Kidney (tissue), 14 donors: Measurements from ENCODE around the gene FGF12. TPM values are rescaled to one million over a fixed set of nuclear protein-coding genes. Genes with fewer than 3 reads are reported as not detected.

Experiments used
- DNase-seq, 5 donors: peaks; one replicate each; pipeline ENCODE4 v3.0.0-alpha.2; 2013 to 2020
- FAIRE-seq: peaks from 2 replicates; lab custom pipeline; 2012; peaks lifted over from hg19 to GRCh38; lab: Jason Lieb, UNC
- H3K27ac ChIP-seq, 2 donors: one replicate each; pipeline ENCODE4 v1.7.0; 2013; ENCODE audit warnings: low read depth in 2 of 2, low read length in 2 of 2, inconsistent platforms in 1 of 2
- H3K27me3 ChIP-seq: one replicate; pipeline ENCODE4 v1.7.1; 2013; ENCODE audit warnings: low read length, inconsistent platforms; ENCODE audit not compliant: control insufficient read depth, insufficient read depth
- H3K36me3 ChIP-seq, 3 donors: one replicate each; pipeline versions ENCODE4 v1.7.0 to v1.7.1; 2013; ENCODE audit warnings: low read length in 3 of 3, control low read depth in 1 of 3, inconsistent platforms in 1 of 3; ENCODE audit not compliant: insufficient read depth in 3 of 3, control insufficient read depth in 2 of 3
- H3K4me1 ChIP-seq, 3 donors: one replicate each; pipeline versions ENCODE4 v1.7.0 to v1.7.1; 2013; ENCODE audit warnings: low read length in 3 of 3, inconsistent platforms in 1 of 3, low read depth in 1 of 3; ENCODE audit not compliant: control insufficient read depth in 2 of 3, insufficient read depth in 2 of 3
- H3K4me3 ChIP-seq, 3 donors: one replicate each; pipeline versions ENCODE4 v1.7.0 to v1.8.1; 2013; ENCODE audit warnings: low read length in 3 of 3, control low read depth in 1 of 3, inconsistent platforms in 1 of 3
- H3K9ac ChIP-seq, 3 donors: one replicate each; pipeline versions ENCODE4 v1.7.0 to v1.7.1; 2013; ENCODE audit warnings: low read length in 3 of 3, control low read depth in 1 of 3, inconsistent platforms in 1 of 3
- H3K9me3 ChIP-seq, 3 donors: one replicate each; pipeline versions ENCODE4 v1.7.0 to v1.7.1; 2013; ENCODE audit warnings: low read length in 3 of 3, control low read depth in 1 of 3, inconsistent platforms in 1 of 3; ENCODE audit not compliant: control insufficient read depth in 2 of 3, insufficient read depth in 1 of 3
- intact Hi-C: fragments of 100-400 bp; cut with DNase I; formaldehyde crosslinking; loops from one replicate; pipeline ENCODE4 v1.11.1; 2022
- polyA plus RNA-seq: library from polyadenylated mRNA; stranded (reverse); fragments of 350-450 nt; fragmentation: Illumina TruSeq; extraction: RNeasy Lipid Tissue Mini Kit (QIAGEN cat#74804); gene quantifications from one replicate; pipeline ENCODE4 v1.2.3, GENCODE V29; 2014; ENCODE audit warnings: low read depth, low replicate concordance; ENCODE audit not compliant: insufficient read depth
- total RNA-seq: library from RNA; stranded (reverse); fragmentation: NEBNext Ultra II Directional; extraction: Animal tissue kit (Norgen Biotek cat#: 25700); gene quantifications from one replicate; pipeline ENCODE4 v1.2.1, GENCODE V29; 2021
- TF ChIP-seq, protein P1 (sequence below): IDR thresholded peaks from 3 replicates; pipeline ENCODE4 v1.5.1; 2012; ENCODE audit warnings: mild to moderate bottlenecking, moderate library complexity, borderline replicate concordance; ENCODE audit not compliant: insufficient read depth; ENCODE audit errors: extremely low read depth
- donor health status: control.
- donor health status: control.
- donor health status: control.
- donor health status: control.
- donor health status: control.
- donor health status: DM: yes; HTN: yes; CAD: no.
- donor health status: Normal renal cell carcinoma (clear cell type).

Gene FGF12
- total and polyA plus RNA-seq, 2 donors from 2014 or later: 1.8 to 3.7 TPM

DNA sequence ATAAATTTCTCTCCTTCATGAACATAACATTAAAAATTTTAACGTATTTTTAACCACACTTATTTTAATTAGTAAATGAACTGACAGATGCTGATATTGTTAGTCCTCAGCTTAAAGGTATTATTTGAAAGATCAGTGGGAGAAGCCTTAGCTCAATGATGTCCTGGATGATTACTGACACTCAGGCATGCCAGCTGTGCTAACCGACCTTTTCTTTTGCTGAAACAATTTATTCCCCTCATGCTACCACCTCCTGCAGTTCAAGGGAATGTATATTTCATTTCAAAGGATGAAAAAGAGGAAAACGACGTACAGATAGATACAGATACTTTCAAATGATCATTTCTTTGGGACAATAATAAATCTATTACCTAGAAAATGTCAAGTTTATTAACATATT is 620.8 kb downstream of the FGF12 start:
- FAIRE-seq (no peak), DNase-seq (no peak)
- intact Hi-C loops: no loop called here
- Histone ChIP-seq H3K27ac (no peak overlapping the region), H3K9me3 (no peaks in the 10 kb centered on the region), H3K4me3 (no peak overlapping the region), H3K27me3 (no peaks in the 10 kb centered on the region), H3K9ac (no peak overlapping the region), H3K36me3 (no peaks in the 10 kb centered on the region), H3K4me1 (no peaks in the 10 kb centered on the region)
- TF ChIP-seq, protein P1, sequence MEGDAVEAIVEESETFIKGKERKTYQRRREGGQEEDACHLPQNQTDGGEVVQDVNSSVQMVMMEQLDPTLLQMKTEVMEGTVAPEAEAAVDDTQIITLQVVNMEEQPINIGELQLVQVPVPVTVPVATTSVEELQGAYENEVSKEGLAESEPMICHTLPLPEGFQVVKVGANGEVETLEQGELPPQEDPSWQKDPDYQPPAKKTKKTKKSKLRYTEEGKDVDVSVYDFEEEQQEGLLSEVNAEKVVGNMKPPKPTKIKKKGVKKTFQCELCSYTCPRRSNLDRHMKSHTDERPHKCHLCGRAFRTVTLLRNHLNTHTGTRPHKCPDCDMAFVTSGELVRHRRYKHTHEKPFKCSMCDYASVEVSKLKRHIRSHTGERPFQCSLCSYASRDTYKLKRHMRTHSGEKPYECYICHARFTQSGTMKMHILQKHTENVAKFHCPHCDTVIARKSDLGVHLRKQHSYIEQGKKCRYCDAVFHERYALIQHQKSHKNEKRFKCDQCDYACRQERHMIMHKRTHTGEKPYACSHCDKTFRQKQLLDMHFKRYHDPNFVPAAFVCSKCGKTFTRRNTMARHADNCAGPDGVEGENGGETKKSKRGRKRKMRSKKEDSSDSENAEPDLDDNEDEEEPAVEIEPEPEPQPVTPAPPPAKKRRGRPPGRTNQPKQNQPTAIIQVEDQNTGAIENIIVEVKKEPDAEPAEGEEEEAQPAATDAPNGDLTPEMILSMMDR: no peak

DNA sequence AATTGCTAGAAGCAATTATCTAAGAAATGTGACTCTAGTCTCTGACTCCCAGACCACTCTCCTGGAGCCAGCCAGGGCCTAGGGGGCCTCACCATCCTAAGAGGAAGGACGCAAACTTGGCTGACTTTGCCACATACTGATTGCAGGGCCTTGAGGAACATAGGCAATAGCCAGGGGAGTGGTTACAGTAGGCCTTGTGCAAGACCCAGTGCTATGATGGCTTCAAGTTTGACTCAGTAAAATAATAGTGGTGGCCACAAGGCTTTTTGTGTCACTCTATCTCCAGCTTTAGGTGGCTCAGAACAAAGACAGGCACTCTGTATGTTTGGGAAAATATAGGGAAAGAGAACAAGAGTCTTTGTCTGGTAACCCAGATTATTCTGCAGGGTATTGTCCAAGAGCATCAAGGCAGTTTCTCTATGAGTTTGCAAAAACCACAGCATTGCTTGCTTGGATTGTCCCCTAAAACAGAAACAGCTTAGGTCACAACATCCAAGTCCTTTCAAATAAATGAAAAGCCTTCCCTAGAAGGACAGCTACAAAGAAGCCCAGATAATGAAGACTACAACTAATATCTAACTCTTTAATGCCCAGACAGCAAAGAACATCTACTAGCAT is 634.8 kb downstream of the FGF12 start:
- TF ChIP-seq, protein P1: no peak
- no peaks in the 10 kb centered on the region for H3K4me1 ChIP-seq
- H3K9me3 ChIP-seq: no peaks in the 10 kb centered on the region
- no peak overlapping the region for H3K27ac ChIP-seq
- FAIRE-seq (no peak), DNase-seq (no peak)
- H3K4me3 ChIP-seq: no peak overlapping the region
- no peaks in the 10 kb centered on the region for H3K36me3 ChIP-seq
- H3K9ac ChIP-seq: no peak overlapping the region
- intact Hi-C loops: no loop called here
- H3K27me3 ChIP-seq: no peaks in the 10 kb centered on the region

DNA sequence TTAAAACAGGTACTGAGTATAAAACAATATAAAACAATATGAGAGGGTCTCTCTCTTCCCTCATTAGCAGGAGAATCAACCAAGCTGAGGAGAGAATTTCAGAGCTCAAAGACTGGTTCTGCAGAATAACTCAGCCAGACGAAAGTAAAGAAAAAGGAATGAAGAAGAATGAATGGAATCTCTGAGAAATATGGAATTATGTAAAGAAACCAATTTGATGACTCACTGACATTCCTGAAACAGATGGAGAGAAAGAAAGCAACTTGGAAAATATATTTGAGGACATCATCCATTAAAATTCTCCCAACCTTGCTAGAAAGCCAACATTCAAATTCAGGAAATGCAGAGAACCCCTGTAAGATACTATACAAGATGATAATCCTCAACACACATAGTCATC is 635.5 kb downstream of the FGF12 start:
- no peak overlapping the region for H3K4me3 ChIP-seq
- H3K27ac ChIP-seq: no peak overlapping the region
- H3K4me1 ChIP-seq: no peaks in the 10 kb centered on the region
- no peak for FAIRE-seq
- no peaks in the 10 kb centered on the region for H3K36me3 ChIP-seq
- no peaks in the 10 kb centered on the region for H3K27me3 ChIP-seq
- TF ChIP-seq, protein P1: no peak
- H3K9ac ChIP-seq: no peak overlapping the region
- intact Hi-C loops: no loop called here
- no peaks in the 10 kb centered on the region for H3K9me3 ChIP-seq
- no peak for DNase-seq

DNA sequence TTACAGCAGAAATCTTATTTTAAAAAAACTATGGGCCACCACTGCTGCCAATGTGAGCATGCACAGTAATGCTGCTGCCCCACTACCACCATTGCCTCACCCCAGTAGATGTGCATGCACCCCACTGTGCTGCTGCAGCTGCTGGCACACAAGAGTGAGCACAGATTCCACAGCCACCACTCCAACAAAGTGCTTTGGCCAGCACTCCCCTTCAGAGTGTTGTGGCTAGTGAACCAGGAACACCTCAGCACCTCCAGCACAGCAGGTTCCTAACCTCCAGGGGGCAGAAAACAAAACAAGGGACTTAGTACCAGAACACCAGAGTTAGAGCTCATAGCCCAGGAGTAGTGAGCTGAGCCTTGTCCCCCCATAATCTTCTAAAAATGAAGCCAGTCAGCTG is 636.8 kb downstream of the FGF12 start:
- Histone ChIP-seq H3K27me3 (no peaks in the 10 kb centered on the region), H3K4me3 (no peak overlapping the region), H3K27ac (no peak overlapping the region), H3K4me1 (no peaks in the 10 kb centered on the region), H3K9me3 (no peaks in the 10 kb centered on the region), H3K36me3 (no peaks in the 10 kb centered on the region), H3K9ac (no peak overlapping the region)
- FAIRE-seq: no peak
- intact Hi-C loops: no loop called here
- TF ChIP-seq, protein P1: no peak
- DNase-seq: peak in 1 of 5 donors; percentile 4
